Stomach smooth muscle (tissue), 2 donors: ENCODE results near the gene DAP.

ENCODE experiments used
- H3K27ac ChIP-seq: one replicate; pipeline ENCODE4 v1.7.0; 2013; ENCODE audit warnings: mild to moderate bottlenecking, low read length, inconsistent platforms
- H3K27me3 ChIP-seq, 2 donors: one replicate each; pipeline ENCODE4 v1.7.0; 2013; ENCODE audit warnings: low read length in 2 of 2; ENCODE audit not compliant: insufficient read depth in 2 of 2, control insufficient read depth in 1 of 2
- H3K36me3 ChIP-seq, 2 donors: one replicate each; pipeline ENCODE4 v1.7.0; 2013; ENCODE audit warnings: low read length in 2 of 2; ENCODE audit not compliant: control insufficient read depth in 2 of 2, insufficient read depth in 2 of 2
- H3K4me1 ChIP-seq: one replicate; pipeline ENCODE4 v1.7.0; 2013; ENCODE audit warnings: low read length; ENCODE audit not compliant: control insufficient read depth, insufficient read depth
- H3K4me3 ChIP-seq, 2 donors: one replicate each; pipeline ENCODE4 v1.7.0; 2013; ENCODE audit warnings: low read length in 2 of 2
- H3K9ac ChIP-seq, 2 donors: one replicate each; pipeline ENCODE4 v1.7.0; 2013; ENCODE audit warnings: low read length in 2 of 2, mild to moderate bottlenecking in 1 of 2
- H3K9me3 ChIP-seq, 2 donors: one replicate each; pipeline ENCODE4 v1.7.0; 2013; ENCODE audit warnings: low read length in 2 of 2; ENCODE audit not compliant: control insufficient read depth in 2 of 2
- donor health status: healthy.
- donor health status: Pancreatic carcinoma.

The DAP gene

GRCh38 chr5:10745133-10745532 lies 15.9 kb downstream of the DAP start:
- H3K27ac ChIP-seq = no peak overlapping the region
- H3K4me3 ChIP-seq = no peak overlapping the region

GRCh38 chr5:10744681-10745080 lies 16.4 kb downstream of the DAP start:
- Histone ChIP-seq H3K4me3 (no peak overlapping the region), H3K9ac (no peak overlapping the region), H3K9me3 (peaks cover 0 to 2% of the 10 kb centered on the region in 2 donors), H3K27me3 (no peaks in the 10 kb centered on the region), H3K4me1 (peaks cover 2% of the 10 kb centered on the region), H3K27ac (no peak overlapping the region), H3K36me3 (peaks cover 17 to 25% of the 10 kb centered on the region in 2 donors)

More at GRCh38 chr5:10745133-10745532, 15.9 kb downstream of the DAP start:
- Histone ChIP-seq H3K4me1 (peaks cover 2% of the 10 kb centered on the region), H3K9me3 (peaks cover 0 to 2% of the 10 kb centered on the region in 2 donors), H3K9ac (no peak overlapping the region), H3K36me3 (peaks cover 20 to 29% of the 10 kb centered on the region in 2 donors), H3K27me3 (no peaks in the 10 kb centered on the region)

- Histone ChIP-seq H3K9me3 (peaks cover 0 to 2% of the 10 kb centered on the region in 2 donors), H3K36me3 (peaks cover 17 to 24% of the 10 kb centered on the region in 2 donors), H3K27ac (no peak overlapping the region), H3K9ac (no peak overlapping the region), H3K4me3 (no peak overlapping the region), H3K4me1 (peaks cover 2% of the 10 kb centered on the region), H3K27me3 (no peaks in the 10 kb centered on the region)
Observed at GRCh38 chr5:10743951-10744350, 17.1 kb downstream of the DAP start.

GRCh38 chr5:10743526-10743925 lies 17.5 kb downstream of the DAP start:
- Histone ChIP-seq H3K9me3 (peaks cover 0 to 2% of the 10 kb centered on the region in 2 donors), H3K4me1 (peaks cover 2% of the 10 kb centered on the region), H3K36me3 (peaks cover 17 to 24% of the 10 kb centered on the region in 2 donors), H3K4me3 (no peak overlapping the region), H3K27ac (no peak overlapping the region), H3K27me3 (no peaks in the 10 kb centered on the region), H3K9ac (no peak overlapping the region)

- Histone ChIP-seq H3K27me3 (no peaks in the 10 kb centered on the region), H3K27ac (no peak overlapping the region), H3K4me3 (no peak overlapping the region), H3K9me3 (peaks cover 0 to 2% of the 10 kb centered on the region in 2 donors), H3K36me3 (peaks cover 8 to 16% of the 10 kb centered on the region in 2 donors), H3K4me1 (no peaks in the 10 kb centered on the region), H3K9ac (no peak overlapping the region)
Observed at GRCh38 chr5:10741661-10742060, 19.4 kb downstream of the DAP start.

- no peak overlapping the region for H3K27ac ChIP-seq
- no peak overlapping the region for H3K9ac ChIP-seq
- no peaks in the 10 kb centered on the region for H3K27me3 ChIP-seq
- H3K4me3 ChIP-seq = no peak overlapping the region
- peaks cover 0 to 2% of the 10 kb centered on the region in 2 donors for H3K9me3 ChIP-seq
- H3K36me3 ChIP-seq = peaks cover 6 to 16% of the 10 kb centered on the region in 2 donors
- H3K4me1 ChIP-seq = peaks cover 3% of the 10 kb centered on the region
Observed at GRCh38 chr5:10740384-10740783, 20.6 kb downstream of the DAP start.

GRCh38 chr5:10737880-10738279 lies 23.2 kb downstream of the DAP start:
- Histone ChIP-seq H3K4me3 (no peak overlapping the region), H3K9ac (no peak overlapping the region), H3K9me3 (peaks cover 0 to 2% of the 10 kb centered on the region in 2 donors), H3K4me1 (peaks cover 3% of the 10 kb centered on the region), H3K27ac (no peak overlapping the region), H3K36me3 (peaks cover 0 to 6% of the 10 kb centered on the region in 2 donors), H3K27me3 (no peaks in the 10 kb centered on the region)

- Histone ChIP-seq H3K36me3 (peaks cover 0 to 3% of the 10 kb centered on the region in 2 donors), H3K27ac (no peak overlapping the region), H3K27me3 (no peaks in the 10 kb centered on the region), H3K4me3 (no peak overlapping the region), H3K9me3 (no peaks in the 10 kb centered on the region), H3K4me1 (peaks cover 3% of the 10 kb centered on the region), H3K9ac (no peak overlapping the region)
Observed at GRCh38 chr5:10736808-10737207, 24.2 kb downstream of the DAP start.

GRCh38 chr5:10736354-10736753 lies 24.7 kb downstream of the DAP start:
- Histone ChIP-seq H3K9ac (no peak overlapping the region), H3K36me3 (peaks cover 0 to 6% of the 10 kb centered on the region in 2 donors), H3K27me3 (no peaks in the 10 kb centered on the region), H3K27ac (no peak overlapping the region), H3K4me3 (no peak overlapping the region), H3K4me1 (peaks cover 3% of the 10 kb centered on the region), H3K9me3 (no peaks in the 10 kb centered on the region)

GRCh38 chr5:10735569-10736276 lies 25.3 kb downstream of the DAP start:
- peaks cover 0 to 3% of the 10 kb centered on the region in 2 donors for H3K36me3 ChIP-seq
- H3K4me1 ChIP-seq = peaks cover 3% of the 10 kb centered on the region
- H3K9ac ChIP-seq = no peak overlapping the region
- no peaks in the 10 kb centered on the region for H3K9me3 ChIP-seq
- H3K4me3 ChIP-seq = no peak overlapping the region
- no peak overlapping the region for H3K27ac ChIP-seq
- no peaks in the 10 kb centered on the region for H3K27me3 ChIP-seq

- H3K4me1 ChIP-seq = peaks cover 3% of the 10 kb centered on the region
- H3K27ac ChIP-seq = no peak overlapping the region
- H3K9me3 ChIP-seq = no peaks in the 10 kb centered on the region
Observed at GRCh38 chr5:10734832-10735523, 26.1 kb downstream of the DAP start.

More at GRCh38 chr5:10734832-10735523, 26.1 kb downstream of the DAP start:
- no peaks in the 10 kb centered on the region for H3K27me3 ChIP-seq
- H3K9ac ChIP-seq = no peak overlapping the region
- peaks cover 0 to 3% of the 10 kb centered on the region in 2 donors for H3K36me3 ChIP-seq
- no peak overlapping the region for H3K4me3 ChIP-seq
